ENCODE measurements around the gene LCN6.

LCN6 gene

DNA sequence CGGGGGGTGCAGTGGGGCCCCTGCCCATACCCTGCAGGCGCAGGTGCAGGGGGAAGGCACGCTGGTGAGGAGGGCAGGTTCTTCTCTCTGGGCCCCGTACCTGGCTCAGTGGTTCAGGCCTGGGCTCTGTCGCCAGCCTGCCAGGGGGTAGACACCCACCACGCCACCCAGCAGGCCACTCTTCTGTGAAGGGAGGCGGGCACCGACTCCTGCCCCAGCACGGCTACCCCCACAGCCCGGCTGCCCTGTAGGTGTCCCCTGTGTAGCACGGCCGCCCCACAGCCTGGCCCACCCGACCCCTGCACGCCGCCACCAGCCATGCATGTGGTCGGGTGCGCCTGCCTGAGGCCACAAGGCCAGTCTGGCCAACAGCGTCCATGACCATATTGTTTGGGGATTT lies 1.7 kb downstream of the LCN6 start:
- peaks cover 3% of the 10 kb centered on the region for H3K9me3 Mint-ChIP-seq
- ATAC-seq (no peak), DNase-seq (no peak)
- peaks cover 1% of the 10 kb centered on the region for H3K36me3 Mint-ChIP-seq (ENCODE audit: low read depth)
- peaks cover 26% of the 10 kb centered on the region for H3K4me1 Mint-ChIP-seq
- no peak overlapping the region for H3K27ac Mint-ChIP-seq
- no peaks in the 10 kb centered on the region for H3K27me3 Mint-ChIP-seq
- no peak overlapping the region for H3K4me3 Mint-ChIP-seq

DNA sequence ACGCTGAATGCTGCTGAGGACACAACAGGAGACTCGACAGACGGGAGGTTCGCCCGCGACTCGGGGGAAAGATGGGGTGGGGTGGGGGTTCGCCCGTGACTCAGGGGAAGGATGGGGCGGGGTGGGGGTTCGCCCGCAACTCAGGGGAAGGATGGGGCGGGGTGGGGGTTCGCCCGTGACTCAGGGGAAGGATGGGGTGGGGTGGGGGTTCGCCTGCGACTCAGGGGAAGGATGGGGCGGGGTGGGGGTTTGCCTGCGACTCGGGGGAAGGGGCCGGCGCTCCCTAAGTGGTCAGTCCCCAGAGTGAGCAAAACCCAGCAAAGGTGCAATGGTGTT lies 2.2 kb downstream of the LCN6 start:
- Mint-ChIP-seq H3K9me3 (no peaks in the 10 kb centered on the region), H3K4me1 (peaks cover 30% of the 10 kb centered on the region), H3K27me3 (no peaks in the 10 kb centered on the region), H3K4me3 (no peak overlapping the region), H3K27ac (no peak overlapping the region), H3K36me3 (ENCODE audit: low read depth) (no peaks in the 10 kb centered on the region)
- DNase-seq = no peak
- no peak for ATAC-seq

DNA sequence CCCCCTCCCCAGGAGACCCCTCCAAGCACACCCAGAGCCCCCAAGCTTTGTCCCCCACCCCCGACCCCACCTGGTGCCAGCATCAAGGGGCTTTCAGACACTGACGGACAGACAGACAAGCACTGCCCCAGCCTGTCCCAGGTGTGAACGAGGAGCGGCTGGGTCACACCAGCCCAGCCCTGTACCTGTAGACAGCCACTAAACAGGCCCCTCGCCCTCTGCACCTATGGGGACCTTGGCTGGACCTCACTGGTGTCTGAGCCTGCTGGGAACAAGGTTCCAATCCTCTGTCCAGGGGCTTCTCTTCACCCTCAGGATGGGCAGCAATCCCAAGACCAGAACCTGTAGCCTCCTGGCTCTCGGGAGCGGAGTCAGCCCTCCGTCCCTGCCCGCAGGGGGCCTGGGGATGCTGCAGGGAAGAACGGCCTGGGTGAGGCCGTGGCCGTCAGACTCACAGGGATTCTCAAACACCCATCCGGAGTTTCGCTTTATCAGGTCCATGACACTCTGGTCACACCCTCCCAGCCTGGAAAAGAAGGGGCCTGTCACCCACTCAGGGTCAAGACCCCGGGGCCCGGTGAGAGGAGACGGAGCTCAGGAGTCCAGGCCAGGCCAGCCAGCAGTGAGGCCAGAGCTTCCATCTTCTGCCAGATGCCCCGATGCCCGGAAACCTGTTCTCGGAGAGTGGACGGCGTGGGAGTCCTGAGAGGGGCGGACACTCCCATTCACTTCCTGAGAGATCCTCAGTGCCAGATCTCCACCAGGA lies 2.8 kb downstream of the LCN6 start:
- no peak for ATAC-seq
- H3K4me3 Mint-ChIP-seq = no peak overlapping the region
- DNase-seq = no peak
- no peak overlapping the region for H3K27ac Mint-ChIP-seq
- no peaks in the 10 kb centered on the region for H3K36me3 Mint-ChIP-seq (ENCODE audit: low read depth)
- no peaks in the 10 kb centered on the region for H3K27me3 Mint-ChIP-seq
- H3K9me3 Mint-ChIP-seq = no peaks in the 10 kb centered on the region
- peaks cover 28% of the 10 kb centered on the region for H3K4me1 Mint-ChIP-seq

DNA sequence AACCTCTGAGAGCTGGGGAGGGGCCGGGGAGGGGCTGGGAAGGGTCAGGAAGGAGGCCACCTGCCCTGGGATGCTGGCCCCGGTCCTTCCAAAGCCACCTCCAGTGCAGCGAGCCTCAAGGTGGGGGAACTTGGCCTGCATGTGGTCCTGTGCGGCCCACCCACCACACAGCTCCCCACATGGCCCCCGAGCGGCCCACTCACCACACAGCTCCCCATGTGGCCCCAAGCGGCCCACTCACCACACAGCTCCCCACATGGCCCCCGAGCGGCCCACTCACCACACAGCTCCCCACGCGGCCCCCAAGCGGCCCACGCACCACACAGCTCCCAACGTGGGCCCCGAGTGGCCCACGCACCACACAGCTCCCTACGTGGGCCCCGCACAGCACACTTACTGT lies 3.6 kb downstream of the LCN6 start:
- Mint-ChIP-seq H3K36me3 (ENCODE audit: low read depth) (no peaks in the 10 kb centered on the region), H3K27me3 (no peaks in the 10 kb centered on the region), H3K27ac (no peak overlapping the region), H3K9me3 (no peaks in the 10 kb centered on the region), H3K4me3 (no peak overlapping the region), H3K4me1 (peaks cover 24% of the 10 kb centered on the region)
- no peak for ATAC-seq
- DNase-seq = no peak

DNA sequence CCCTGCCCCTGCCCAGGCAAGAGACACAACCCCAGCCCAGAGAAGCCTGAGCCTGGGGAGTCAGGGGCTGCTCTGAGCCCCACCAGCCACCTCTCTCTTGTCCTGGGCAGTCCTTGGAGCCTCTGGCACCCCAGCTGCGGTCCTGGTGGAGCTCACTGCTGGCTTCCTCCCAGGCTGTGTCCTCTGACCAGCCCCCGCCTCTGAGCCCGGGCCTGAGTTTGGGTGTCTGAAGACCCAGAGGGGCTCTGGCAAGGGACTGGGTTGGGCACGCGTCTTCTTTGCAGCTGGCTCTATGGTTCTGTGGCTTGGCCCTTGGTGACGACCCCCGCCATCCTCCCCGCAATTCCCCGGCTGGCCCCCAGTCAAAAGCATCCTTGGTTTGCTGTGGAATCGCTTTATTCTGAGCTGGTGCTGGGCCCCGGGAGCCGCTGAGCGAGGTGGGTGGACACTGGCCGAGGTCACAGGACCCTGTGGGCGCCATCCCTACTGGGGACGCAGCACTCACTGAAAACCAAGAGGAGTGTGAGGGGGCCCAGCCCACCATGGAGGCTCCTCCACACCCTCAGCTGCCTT lies 4.6 kb downstream of the LCN6 start:
- H3K4me1 Mint-ChIP-seq = peaks cover 21% of the 10 kb centered on the region
- no peak for DNase-seq
- H3K9me3 Mint-ChIP-seq = no peaks in the 10 kb centered on the region
- ATAC-seq = no peak
- no peaks in the 10 kb centered on the region for H3K36me3 Mint-ChIP-seq (ENCODE audit: low read depth)
- no peak overlapping the region for H3K27ac Mint-ChIP-seq
- no peaks in the 10 kb centered on the region for H3K27me3 Mint-ChIP-seq
- no peak overlapping the region for H3K4me3 Mint-ChIP-seq

DNA sequence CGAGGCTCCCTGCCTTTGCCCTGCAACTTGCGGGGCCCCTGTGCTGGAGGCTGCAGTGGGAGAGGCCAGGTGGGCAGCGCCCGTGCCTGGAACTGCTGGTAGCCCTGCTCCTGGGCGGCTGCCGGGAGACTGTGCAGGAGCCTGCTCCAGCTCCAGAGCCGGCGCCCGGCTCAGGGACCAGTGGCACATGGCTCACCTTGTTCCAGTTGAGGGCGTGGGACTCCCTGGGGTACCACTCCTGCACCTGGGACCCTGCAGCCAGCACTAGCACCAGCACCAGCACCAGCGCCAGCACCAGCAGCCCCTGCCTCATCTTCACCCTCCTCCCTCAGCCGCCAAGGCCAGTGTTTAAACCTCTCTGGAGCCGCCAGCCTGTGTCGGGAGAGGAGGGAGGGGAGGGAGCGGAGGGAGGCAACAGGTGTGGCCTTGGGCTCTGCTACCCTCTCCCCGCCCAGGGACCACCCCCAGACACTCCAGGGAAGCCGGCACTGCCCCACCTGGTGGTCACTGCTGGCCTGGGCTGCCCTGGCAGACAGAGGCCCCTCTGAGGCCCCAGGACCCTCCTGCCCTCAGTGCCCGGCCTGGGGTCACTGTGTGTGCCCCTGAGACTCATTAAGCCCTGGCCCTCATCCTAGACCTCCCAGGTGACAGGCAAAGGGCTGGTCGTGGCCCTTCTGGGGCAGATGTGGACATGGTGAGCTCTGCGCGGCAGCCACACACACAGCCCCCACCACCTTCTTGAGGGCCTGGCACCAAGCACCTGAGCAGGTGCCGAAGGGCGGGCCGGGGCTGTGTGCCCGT lies 5.5 kb downstream of the LCN6 start, which contains the start of gene LCN10:
Gene LCN10 (minus strand): TSS at position 350 of the 801 bp plus-strand sequence. CDS start 37 bp downstream, at position 313.
- no peak within 1 kb of the TSS for H3K27ac Mint-ChIP-seq
- peaks cover 24% of the 10 kb centered on the region for H3K4me1 Mint-ChIP-seq
- H3K36me3 Mint-ChIP-seq (ENCODE audit: low read depth) = no peaks in the 10 kb centered on the region
- no peaks in the 10 kb centered on the region for H3K27me3 Mint-ChIP-seq
- no peak for ATAC-seq
- DNase-seq = peak; percentile 21
- no peaks in the 10 kb centered on the region for H3K9me3 Mint-ChIP-seq
- H3K4me3 Mint-ChIP-seq = peak within 1 kb of the TSS; percentile 63

DNA sequence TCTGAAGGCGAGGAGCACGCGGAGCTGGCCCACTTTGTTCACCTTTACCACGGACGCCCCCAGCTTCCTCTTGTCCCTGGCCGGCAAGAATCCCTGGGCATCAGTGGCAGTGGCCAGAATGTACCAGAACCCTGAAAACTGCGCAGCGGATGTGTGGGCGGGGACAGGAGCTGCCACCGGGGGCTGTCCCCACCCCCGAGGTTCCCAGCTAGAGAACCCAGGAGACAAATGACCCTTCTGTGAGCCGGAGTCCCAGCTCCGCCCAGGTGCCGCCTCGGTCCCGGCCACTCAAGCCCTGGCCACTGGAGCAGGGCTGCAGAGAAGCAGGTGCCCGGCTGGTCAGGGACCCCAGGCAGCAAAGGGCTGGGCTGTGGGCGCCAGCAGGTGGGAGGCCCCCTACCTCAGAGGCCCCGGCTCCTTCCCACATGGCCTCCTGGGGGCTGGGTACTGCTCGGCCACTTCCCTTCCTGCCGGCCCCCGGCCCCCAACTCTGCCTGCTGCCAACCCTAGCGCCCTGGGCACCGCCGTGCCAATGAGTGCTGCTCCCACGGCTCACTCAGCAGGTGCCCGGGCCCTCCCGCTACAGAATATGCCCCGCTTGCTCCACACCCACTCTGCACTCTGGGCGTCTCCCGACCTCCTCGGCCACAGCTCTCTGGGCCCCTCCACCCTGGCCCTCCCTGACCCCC lies 6.3 kb downstream of the LCN6 start:
- Mint-ChIP-seq H3K4me3 (peak overlapping the region; percentile 63), H3K4me1 (peaks cover 24% of the 10 kb centered on the region), H3K27ac (no peak overlapping the region), H3K9me3 (no peaks in the 10 kb centered on the region), H3K27me3 (no peaks in the 10 kb centered on the region), H3K36me3 (ENCODE audit: low read depth) (no peaks in the 10 kb centered on the region)
- DNase-seq (peak; percentile 71), ATAC-seq (peak; percentile 34)

DNA sequence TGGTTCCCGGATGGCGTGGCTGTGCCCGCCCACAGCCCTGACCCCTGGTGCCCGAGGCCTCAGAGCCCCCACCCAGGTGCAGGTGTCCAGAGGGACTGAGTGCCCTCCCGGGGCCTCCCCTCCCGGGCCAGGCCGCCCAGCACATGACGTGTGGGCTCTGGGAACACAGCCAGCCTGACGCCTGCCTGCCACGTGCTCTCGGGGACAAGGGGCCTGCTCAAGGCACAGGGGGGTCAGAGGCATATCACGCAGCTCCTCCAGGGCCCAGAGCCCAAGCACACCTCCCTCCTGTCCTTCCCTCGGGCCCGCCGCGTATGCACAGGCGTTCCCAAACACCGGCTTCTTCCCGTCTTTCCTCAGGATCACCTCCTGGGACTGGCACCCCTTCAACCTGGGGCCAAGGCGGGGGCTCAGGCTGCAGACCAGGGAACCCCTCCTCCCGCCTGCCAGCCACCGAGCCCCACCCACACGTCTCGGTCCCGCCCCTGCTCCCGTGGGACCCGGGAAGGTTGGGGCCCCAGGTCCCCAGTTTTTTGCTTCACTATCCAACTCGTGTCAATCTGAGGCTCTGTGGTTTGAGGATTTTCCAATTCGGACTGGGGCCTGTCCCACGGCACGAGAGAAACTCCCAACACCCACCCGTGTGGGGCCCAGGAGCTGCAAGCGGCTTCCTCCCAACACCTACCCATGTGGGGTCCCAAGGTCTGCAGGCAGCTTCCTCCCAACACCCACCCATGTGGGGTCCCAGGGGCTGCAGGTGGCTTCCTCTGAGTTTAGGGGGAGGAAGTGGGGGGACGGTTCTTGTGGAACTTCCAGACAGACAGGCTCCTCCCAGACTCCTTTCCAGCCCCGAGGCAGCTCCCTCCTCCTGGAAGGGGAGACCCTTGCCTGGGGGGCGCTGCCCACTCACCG lies 7.1 kb downstream of the LCN6 start:
- Mint-ChIP-seq H3K27ac (no peak overlapping the region), H3K4me3 (peak overlapping the region; percentile 63)
- peak; percentile 33 for DNase-seq

DNA sequence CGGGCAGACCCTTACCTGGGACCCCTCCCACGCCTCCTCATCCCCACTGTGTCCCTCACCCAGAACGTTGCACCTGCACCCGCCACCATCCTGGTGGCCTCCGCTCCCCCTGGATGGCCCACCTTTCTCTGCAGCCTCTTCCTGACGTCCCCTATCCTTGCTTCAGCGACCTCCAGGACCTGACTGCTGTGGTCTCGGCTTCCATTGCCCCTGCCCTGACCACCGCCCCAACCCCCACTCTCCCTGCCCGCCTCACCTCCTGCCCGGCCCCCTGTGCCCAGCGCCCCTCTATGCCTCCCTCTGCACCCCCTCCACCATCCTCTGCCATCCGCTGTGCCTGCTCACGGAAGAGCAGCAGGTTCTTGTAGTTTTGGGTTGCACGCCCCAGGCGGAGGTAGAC lies 7.8 kb downstream of the LCN6 start:
- H3K27me3 Mint-ChIP-seq = no peaks in the 10 kb centered on the region
- no peak overlapping the region for H3K4me3 Mint-ChIP-seq
- no peak overlapping the region for H3K27ac Mint-ChIP-seq
- ATAC-seq = no peak
- no peaks in the 10 kb centered on the region for H3K36me3 Mint-ChIP-seq (ENCODE audit: low read depth)
- H3K4me1 Mint-ChIP-seq = peaks cover 24% of the 10 kb centered on the region
- no peak for DNase-seq
- H3K9me3 Mint-ChIP-seq = no peaks in the 10 kb centered on the region

More for the DNA sequence above, 7.1 kb downstream of the LCN6 start:
- peak; percentile 22 for ATAC-seq
- peaks cover 24% of the 10 kb centered on the region for H3K4me1 Mint-ChIP-seq
- no peaks in the 10 kb centered on the region for H3K27me3 Mint-ChIP-seq
- H3K9me3 Mint-ChIP-seq = no peaks in the 10 kb centered on the region
- H3K36me3 Mint-ChIP-seq (ENCODE audit: low read depth) = no peaks in the 10 kb centered on the region

DNA sequence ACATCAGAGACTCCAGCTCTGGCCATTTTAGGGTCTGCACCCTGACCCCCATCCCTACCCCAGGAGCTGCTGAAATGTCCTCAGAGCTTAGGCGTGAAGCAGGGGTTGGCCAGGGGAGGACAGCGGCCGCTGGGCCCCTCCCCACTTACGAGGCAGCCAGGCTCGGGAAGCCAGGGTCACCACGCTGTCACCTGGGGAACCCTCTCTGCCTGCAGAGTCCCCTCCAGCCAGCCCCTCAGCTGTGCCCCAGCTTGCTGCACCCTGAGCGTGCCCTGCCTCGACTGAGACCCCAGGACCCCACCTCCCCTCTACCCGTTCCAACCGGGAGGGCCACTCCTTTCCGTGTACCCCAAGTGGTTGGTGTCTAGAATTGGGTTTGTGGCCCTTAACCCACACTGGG lies 8.3 kb downstream of the LCN6 start:
- H3K4me3 Mint-ChIP-seq = no peak overlapping the region
- H3K9me3 Mint-ChIP-seq = no peaks in the 10 kb centered on the region
- DNase-seq (no peak), ATAC-seq (no peak)
- H3K27ac Mint-ChIP-seq = no peak overlapping the region
- peaks cover 24% of the 10 kb centered on the region for H3K4me1 Mint-ChIP-seq
- H3K27me3 Mint-ChIP-seq = no peaks in the 10 kb centered on the region
- no peaks in the 10 kb centered on the region for H3K36me3 Mint-ChIP-seq (ENCODE audit: low read depth)

DNA sequence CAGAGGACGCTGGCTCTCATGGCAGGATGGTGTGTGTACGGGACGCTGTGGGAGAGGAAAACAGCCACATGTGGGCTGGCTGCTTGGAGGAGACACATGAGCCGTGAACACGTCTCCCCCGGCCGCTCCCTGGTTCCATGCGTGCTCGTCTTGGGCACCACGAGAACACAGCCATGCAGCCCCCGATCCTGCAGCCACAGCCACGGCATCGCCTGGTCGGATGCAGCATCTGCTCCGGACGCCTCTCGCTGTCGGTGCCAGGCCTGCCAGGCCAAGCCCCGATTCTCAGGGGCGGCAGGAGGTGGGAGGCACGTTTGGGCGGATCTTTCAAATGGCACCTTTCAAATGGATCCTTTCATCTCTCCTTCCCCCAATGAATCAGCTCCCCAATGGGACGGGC lies 8.8 kb downstream of the LCN6 start:
- H3K4me3 Mint-ChIP-seq = no peak overlapping the region
- ATAC-seq = no peak

DNA sequence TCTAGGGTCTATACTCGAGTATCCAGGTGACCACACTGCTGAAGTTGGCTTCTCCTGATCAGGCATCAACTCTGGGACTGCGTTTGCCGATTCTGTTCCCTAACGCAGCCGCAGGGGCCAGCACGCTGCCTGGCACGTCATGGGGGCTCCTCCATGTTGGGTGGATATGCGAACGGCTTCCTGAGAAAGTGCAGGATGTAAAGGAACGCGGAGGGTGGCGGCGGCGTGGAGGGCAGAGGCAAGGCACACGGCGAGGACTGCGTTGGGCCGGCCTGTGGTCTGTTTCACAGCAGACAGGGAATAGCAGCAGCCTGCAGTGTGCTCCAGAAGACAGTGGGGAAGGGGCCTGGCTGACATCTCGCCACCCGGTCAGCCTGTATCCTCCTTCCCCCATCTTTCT lies 9.4 kb downstream of the LCN6 start:
- H3K27ac Mint-ChIP-seq = no peak overlapping the region
- no peaks in the 10 kb centered on the region for H3K27me3 Mint-ChIP-seq
- no peaks in the 10 kb centered on the region for H3K9me3 Mint-ChIP-seq
- ATAC-seq (no peak), DNase-seq (no peak)
- peaks cover 26% of the 10 kb centered on the region for H3K4me1 Mint-ChIP-seq
- no peaks in the 10 kb centered on the region for H3K36me3 Mint-ChIP-seq (ENCODE audit: low read depth)
- H3K4me3 Mint-ChIP-seq = no peak overlapping the region

More for the DNA sequence above, 8.8 kb downstream of the LCN6 start:
- H3K36me3 Mint-ChIP-seq (ENCODE audit: low read depth) = no peaks in the 10 kb centered on the region
- no peak for DNase-seq
- H3K27me3 Mint-ChIP-seq = no peaks in the 10 kb centered on the region
- no peak overlapping the region for H3K27ac Mint-ChIP-seq
- no peaks in the 10 kb centered on the region for H3K9me3 Mint-ChIP-seq
- H3K4me1 Mint-ChIP-seq = peaks cover 26% of the 10 kb centered on the region

DNA sequence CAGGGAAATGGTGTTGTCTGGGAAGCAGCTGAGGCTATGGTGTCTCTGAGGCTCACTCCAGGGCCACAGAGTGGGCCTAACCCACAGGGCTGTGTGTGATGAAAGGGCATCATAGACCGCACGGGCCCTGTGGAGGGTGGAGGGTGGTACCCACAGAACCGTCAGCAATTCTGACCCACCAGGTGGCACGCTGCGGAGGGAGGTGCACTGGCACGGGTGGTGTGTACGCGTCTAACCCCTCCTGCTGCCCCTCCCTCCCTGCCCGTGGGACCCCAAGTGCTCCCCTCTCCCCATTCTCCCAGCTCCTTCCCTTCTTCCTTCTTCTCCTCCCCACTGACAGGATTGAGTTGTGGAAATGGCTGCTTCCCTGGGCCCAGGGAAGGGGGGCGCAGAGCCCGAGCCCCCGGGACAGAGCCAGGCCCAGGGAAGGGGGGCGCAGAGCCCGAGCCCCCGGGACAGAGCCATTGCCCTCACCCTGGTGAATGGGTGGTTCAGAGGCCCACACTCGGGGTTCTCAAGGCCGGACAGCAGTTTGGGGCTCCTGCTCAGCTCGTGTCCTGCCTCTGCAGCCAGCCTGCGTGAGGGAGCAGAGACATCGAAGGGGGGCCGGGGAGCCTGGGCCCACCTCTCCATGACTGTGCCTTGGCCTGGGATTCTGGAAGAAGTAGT lies 12.4 kb downstream of the LCN6 start:
- H3K27me3 Mint-ChIP-seq = no peaks in the 10 kb centered on the region
- peaks cover 1% of the 10 kb centered on the region for H3K36me3 Mint-ChIP-seq (ENCODE audit: low read depth)
- H3K9me3 Mint-ChIP-seq = no peaks in the 10 kb centered on the region
- no peak overlapping the region for H3K4me3 Mint-ChIP-seq
- no peak overlapping the region for H3K27ac Mint-ChIP-seq
- H3K4me1 Mint-ChIP-seq = peaks cover 25% of the 10 kb centered on the region
- ATAC-seq = no peak
- no peak for DNase-seq
